Right lobe of liver (tissue), 6 donors: ENCODE data around the gene HSPA1L. TPM values are rescaled to one million over a fixed set of nuclear protein-coding genes. Genes with fewer than 3 reads are reported as not detected.
"Not testable (repeated sequence)": the region's sequence is repeated elsewhere in the genome, so short reads cannot be mapped to it uniquely, and the experiment has no call there.

Source experiments
- ATAC-seq, 4 donors: fragments of 200-7000 bp; cut with Tn5 transposase; one replicate each; pipeline ENCODE4 v1.9.1; 2020; ENCODE audit warnings: mild to moderate bottlenecking in 4 of 4, moderate library complexity in 4 of 4
- DNase-seq, 3 donors: peaks; one replicate each; pipeline ENCODE4 v3.0.0-alpha.2; 2020
- H3K27ac ChIP-seq, 3 donors: fragments of 200-600 bp; one replicate each; pipeline ENCODE4 v1.8.0; 2022
- H3K27me3 ChIP-seq, 2 donors: fragments of 200-600 bp; one replicate each; pipeline ENCODE4 v1.8.0; 2022
- H3K36me3 ChIP-seq, 4 donors: fragments of 200-600 bp; sonication (generic) in 1 of 4; one replicate each; pipeline versions ENCODE4 v1.5.1 to v1.8.0; 2017 to 2022; ENCODE audit warnings: control low read depth in 1 of 4
- H3K4me1 ChIP-seq, 4 donors: fragments of 200-600 bp; sonication (generic) in 1 of 4; one replicate each; pipeline versions ENCODE4 v1.5.1 to v1.8.0; 2017 to 2022; ENCODE audit warnings: control low read depth in 1 of 4
- H3K4me3 ChIP-seq, 3 donors: fragments of 200-600 bp; one replicate each; pipeline ENCODE4 v1.8.0; 2022
- H3K9me3 ChIP-seq, 4 donors: fragments of 200-600 bp; sonication (generic) in 1 of 4; one replicate each; pipeline versions ENCODE4 v1.5.1 to v1.8.0; 2017 to 2022; ENCODE audit warnings: control low read depth in 1 of 4
- CTCF ChIP-seq, 4 donors: fragments of 200-600 bp in 3 of 4; fragments of 450-650 bp in 1 of 4; IDR thresholded peaks; one replicate each; pipeline versions ENCODE4 v1.5.1 to v1.8.0; 2016 to 2022; ENCODE audit warnings: antibody characterized with exemption in 4 of 4, mild to moderate bottlenecking in 2 of 4
- POLR2A ChIP-seq: fragments of 450-650 bp; IDR thresholded peaks from one replicate; pipeline ENCODE4 v1.6.1; 2017; ENCODE audit warnings: antibody characterized with exemption, mild to moderate bottlenecking
- WGBS: methylation state at CpG from one replicate; pipeline ENCODE4 v1.1.6; 2018; ENCODE audit warnings: low coverage, low lambda C conversion rate; ENCODE audit not compliant: insufficient coverage; ENCODE audit errors: missing lambda C conversion rate; 5-methylcytosine and 5-hydroxymethylcytosine counted together
- intact Hi-C, 2 donors: fragments of 100-400 bp; cut with DNase I; formaldehyde crosslinking; loops; one replicate each; pipeline versions ENCODE4 v1.11.2 to v1.14.1; 2022
- total RNA-seq, 6 experiments: library from RNA; depleted of rRNA in 2 of 6; stranded (reverse); fragments of >200 nt in 2 of 6; fragmentation: NEBNext Ultra II Directional in 3 of 6; extraction: Animal tissue kit (Norgen Biotek cat#: 25700) in 3 of 6; gene quantifications; one replicate each; pipeline versions ENCODE4 v1.1.0 to v1.2.4, GENCODE V29; 2016 to 2023
- donor health status: DM: no; HTN: yes; CAD: no.
- donor health status: DM: no; HTN: no; CAD: no.
- donor health status: DM: no; HTN: no; CAD: no.
- donor health status: DM: no; HTN: yes; CAD: no.
- donor health status: DM: no; HTN: yes; CAD: no.

Gene HSPA1L
- total RNA-seq, 6 experiments from 2014 or later, result 0.37 to 1.2 (median 0.56) TPM

DNA sequence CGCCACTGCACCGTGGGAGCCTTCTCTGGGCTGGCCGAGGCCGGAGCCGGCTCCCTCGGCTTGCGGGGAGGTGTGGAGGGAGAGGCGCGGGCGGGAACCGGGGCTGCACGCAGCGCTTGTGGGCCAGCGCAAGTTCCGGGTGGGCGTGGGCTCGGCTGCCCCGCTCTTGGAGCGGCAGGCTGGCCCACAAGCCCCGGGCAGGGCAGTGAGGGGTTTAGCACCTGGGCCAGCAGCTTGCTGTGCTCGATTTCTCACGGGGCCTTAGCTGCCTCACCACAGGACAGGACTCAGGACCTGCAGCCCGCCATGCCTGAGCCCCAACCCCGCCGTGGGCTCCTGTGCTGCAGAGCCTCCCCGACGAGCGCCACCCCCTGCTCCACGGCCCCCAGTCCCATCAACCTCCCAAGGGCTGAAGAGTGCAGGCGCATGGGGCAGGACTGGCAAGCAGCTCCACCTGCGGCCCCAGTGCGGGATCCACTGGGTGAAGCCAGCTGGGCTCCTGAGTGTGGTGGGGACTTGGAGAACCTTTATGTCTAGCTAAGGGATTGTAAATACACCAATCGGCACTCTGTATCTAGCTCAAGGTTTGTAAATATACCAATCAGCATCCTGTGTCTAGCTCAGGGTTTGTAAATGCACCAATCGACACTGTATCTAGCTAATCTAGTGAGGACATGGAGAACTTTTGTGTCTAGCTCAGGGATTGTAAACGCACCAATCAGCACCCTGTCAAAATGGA, 37.1 kb upstream of the HSPA1L start:
- WGBS, result no CpG with 5 or more reads among the region's 35 CpGs
- DNase-seq, result not testable (repeated sequence)

DNA sequence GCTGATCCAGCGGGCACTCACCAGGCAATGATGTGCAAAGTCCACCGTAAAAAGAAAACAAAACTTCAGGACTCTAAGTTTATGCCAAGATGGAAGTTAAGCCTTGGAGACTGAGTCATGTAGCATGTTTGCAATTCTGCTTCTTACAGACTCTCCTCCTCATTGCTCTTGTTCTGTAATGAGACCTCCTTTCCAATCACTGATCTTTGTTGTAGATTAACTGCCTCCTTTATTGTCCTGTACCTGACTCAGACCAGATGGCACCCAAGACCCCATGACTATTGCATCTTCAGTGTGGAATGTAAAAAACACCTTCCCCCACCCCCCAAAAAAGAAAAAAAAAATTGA, 36.4 kb upstream of the HSPA1L start:
- Histone ChIP-seq H3K4me3 (no peak overlapping the region), H3K27me3 (no peaks in the 10 kb centered on the region), H3K36me3 (no peaks in the 10 kb centered on the region), H3K9me3 (no peaks in the 10 kb centered on the region), H3K4me1 (peaks cover 0 to 10% (median 0%) of the 10 kb centered on the region in 4 donors), H3K27ac (no peak overlapping the region)
- 36% methylated on average over 2 of the region's 2 CpGs for WGBS
- no peak for DNase-seq
- peak; percentile 22 to 74 (median 50) for ATAC-seq
- intact Hi-C loops, result no loop called here
- TF ChIP-seq CTCF (IDR thresholded peaks at IDR 0.05), result no peak
- TF ChIP-seq POLR2A, result no peak

More for the DNA sequence above, 37.1 kb upstream of the HSPA1L start:
- H3K9me3 ChIP-seq, H3K27me3 ChIP-seq, H3K27ac ChIP-seq, H3K4me3 ChIP-seq, intact Hi-C loops, ATAC-seq, H3K36me3 ChIP-seq: not testable (repeated sequence)
- H3K4me1 ChIP-seq, result peaks cover 0 to 10% (median 0%) of the 10 kb centered on the region in 4 donors

DNA sequence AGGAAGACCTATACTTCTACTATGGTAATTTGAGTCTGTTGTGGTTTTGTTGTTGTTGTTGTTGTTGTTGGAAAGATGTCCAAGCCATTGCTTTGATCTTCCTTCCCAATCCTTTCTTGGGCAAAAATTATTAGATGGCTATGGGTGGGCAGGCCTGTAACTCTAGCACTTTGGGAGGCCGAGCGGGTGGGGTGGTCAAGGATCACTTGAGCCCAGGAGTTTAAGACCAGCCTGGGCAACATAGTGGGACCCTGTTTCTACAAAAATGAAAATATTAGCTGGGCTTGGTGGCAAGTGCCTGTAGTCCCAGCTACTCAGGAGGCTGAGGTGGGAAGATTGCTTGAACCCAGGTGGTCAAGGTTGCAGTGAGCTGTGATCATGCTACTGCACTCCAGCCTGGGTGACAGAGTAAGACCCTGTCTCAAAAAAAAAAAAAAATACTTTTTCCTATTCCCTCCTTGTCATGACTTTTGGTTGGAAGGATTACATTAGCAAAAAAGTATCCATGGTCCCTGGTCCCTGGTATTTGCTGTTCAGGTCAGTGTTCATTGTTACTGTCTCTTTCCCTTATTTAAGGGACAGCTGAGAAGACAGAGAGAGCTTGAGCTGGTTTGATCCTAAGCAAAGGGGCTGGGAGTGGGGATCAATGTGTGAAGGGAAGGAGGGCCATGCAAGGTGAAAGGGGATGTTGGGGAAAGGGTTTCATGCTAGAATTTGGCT, 35.8 kb upstream of the HSPA1L start:
- Histone ChIP-seq H3K36me3 (no peaks in the 10 kb centered on the region), H3K27ac (no peak overlapping the region), H3K27me3 (no peaks in the 10 kb centered on the region), H3K4me3 (no peak overlapping the region), H3K4me1 (peaks cover 0 to 10% (median 0%) of the 10 kb centered on the region in 4 donors), H3K9me3 (no peaks in the 10 kb centered on the region)
- ATAC-seq, result peak in 1 of 4 donors; percentile 45
- intact Hi-C loops, result no loop called here
- 94% methylated on average over 2 of the region's 2 CpGs for WGBS
- TF ChIP-seq CTCF (IDR thresholded peaks at IDR 0.05) (no peak), POLR2A (no peak)
- no peak for DNase-seq

DNA sequence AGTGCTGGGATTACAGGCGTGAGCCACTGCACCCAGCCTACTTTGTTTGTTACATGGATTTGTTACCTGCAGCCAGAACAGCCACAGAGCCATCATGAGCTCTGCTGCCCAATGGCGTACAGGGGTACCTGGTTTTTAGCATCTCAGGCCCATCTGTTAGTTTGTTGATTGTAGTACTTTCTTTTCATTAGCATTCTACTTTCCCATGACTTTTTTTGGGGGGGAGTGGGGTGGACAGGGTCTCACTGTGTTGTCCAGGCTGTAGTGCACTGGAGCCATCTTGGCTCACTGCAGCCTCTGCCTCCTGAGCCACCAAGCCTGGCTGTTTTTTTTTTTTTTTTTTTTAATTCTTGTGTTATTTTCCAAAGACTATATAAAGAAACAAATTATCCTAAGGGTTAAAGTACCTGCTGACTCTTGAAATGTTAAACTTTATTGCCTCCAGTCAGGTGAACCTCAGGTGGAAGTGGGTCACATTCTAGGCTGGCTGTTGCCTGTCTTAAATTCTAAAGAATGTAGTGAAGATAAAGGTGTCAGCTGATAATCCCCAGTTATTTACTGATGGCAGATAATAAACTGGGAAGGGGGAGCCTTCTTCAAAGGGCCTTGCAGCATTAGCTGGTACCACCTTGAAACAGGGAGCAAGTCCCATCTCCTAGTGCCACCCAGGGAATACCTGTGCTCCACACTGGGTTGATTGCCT, 32.3 kb upstream of the HSPA1L start:
- intact Hi-C loops, result no loop called here
- Histone ChIP-seq H3K27me3 (no peaks in the 10 kb centered on the region), H3K36me3 (no peaks in the 10 kb centered on the region), H3K27ac (no peak overlapping the region), H3K4me3 (no peak overlapping the region), H3K9me3 (no peaks in the 10 kb centered on the region), H3K4me1 (peaks cover 0 to 10% (median 0%) of the 10 kb centered on the region in 4 donors)
- no peak for ATAC-seq
- DNase-seq, result no peak
- WGBS, result 93% methylated on average over 2 of the region's 2 CpGs
- TF ChIP-seq CTCF (IDR thresholded peaks at IDR 0.05), result no peak
- TF ChIP-seq POLR2A, result no peak
